Esophagus squamous epithelium (tissue), 4 donors: ENCODE data around the gene TBXA2R.

Experiments
- CTCF ChIP-seq, 6 experiments: fragments of 450-650 bp in 4 of 6; fragments of 200-600 bp in 2 of 6; sonication (generic) in 2 of 6; IDR thresholded peaks; one replicate each; pipeline ENCODE4 v1.5.1; 2016 to 2019; ENCODE audit warnings: antibody characterized with exemption in 6 of 6, mild to moderate bottlenecking in 4 of 6, moderate library complexity in 4 of 6
- POLR2A ChIP-seq, 4 donors: fragments of 450-650 bp; IDR thresholded peaks; one replicate each; pipeline ENCODE4 v1.6.1; 2017; ENCODE audit warnings: antibody characterized with exemption in 4 of 4, mild to moderate bottlenecking in 4 of 4, moderate library complexity in 3 of 4

- TF ChIP-seq CTCF (IDR thresholded peaks at IDR 0.05) (no peak), POLR2A (IDR thresholded peaks at IDR 0.05) (no peak)
These were observed 12.9 kb upstream of the TBXA2R start for GRCh38 chr19:3619631-3620012.
